Measurements from ENCODE around the gene TXNL4A.

Gene TXNL4A

DNA sequence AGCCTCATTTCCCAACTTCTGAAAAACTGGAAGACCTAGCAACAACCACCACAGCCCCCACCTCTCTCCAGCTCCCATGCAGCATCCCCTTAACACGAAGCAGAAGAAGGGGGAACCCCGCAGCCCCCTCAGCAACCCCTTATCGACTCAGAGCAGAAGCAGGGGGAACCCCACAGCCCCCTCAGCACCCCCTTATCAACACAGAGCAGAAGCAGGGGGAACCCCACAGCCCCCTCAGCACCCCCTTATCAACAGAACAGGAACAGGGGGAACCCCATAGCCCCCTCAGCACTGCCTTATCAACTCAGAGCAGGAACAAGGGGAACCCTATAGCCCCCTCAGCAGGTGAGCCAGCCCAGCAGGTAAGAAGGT lies 43.6 kb downstream of the TXNL4A start:
- TF ChIP-seq EZH2phosphoT487 (IDR thresholded peaks at IDR 0.05; ENCODE audit: borderline replicate concordance, low read length) = no peak
- TF ChIP-seq, protein P1, sequence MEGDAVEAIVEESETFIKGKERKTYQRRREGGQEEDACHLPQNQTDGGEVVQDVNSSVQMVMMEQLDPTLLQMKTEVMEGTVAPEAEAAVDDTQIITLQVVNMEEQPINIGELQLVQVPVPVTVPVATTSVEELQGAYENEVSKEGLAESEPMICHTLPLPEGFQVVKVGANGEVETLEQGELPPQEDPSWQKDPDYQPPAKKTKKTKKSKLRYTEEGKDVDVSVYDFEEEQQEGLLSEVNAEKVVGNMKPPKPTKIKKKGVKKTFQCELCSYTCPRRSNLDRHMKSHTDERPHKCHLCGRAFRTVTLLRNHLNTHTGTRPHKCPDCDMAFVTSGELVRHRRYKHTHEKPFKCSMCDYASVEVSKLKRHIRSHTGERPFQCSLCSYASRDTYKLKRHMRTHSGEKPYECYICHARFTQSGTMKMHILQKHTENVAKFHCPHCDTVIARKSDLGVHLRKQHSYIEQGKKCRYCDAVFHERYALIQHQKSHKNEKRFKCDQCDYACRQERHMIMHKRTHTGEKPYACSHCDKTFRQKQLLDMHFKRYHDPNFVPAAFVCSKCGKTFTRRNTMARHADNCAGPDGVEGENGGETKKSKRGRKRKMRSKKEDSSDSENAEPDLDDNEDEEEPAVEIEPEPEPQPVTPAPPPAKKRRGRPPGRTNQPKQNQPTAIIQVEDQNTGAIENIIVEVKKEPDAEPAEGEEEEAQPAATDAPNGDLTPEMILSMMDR (IDR thresholded peaks at IDR 0.05; ENCODE audit: low read depth, low read length, poor library complexity, severe bottlenecking) = no peak
- Histone ChIP-seq H3K27ac (ENCODE audit: low read depth, low read length) (no peak overlapping the region), H3K27me3 (ENCODE audit: control insufficient read depth, low read length) (no peaks in the 10 kb centered on the region), H3K9me3 (ENCODE audit: control insufficient read depth, insufficient read depth, low read length) (no peaks in the 10 kb centered on the region), H3K36me3 (ENCODE audit: control insufficient read depth, low read length) (peaks cover 58% of the 10 kb centered on the region), H3K9me2 (replicated peaks; ENCODE audit: control insufficient read depth, low read length) (no peaks in the 10 kb centered on the region), H3K4me3 (ENCODE audit: low read length) (no peak overlapping the region), H3K4me2 (ENCODE audit: low read length) (peak overlapping the region; percentile 24; the same call in 1 of the 2 replicates), H3K79me2 (ENCODE audit: control insufficient read depth, low read length) (peaks cover 88% of the 10 kb centered on the region), H4K20me1 (ENCODE audit: control insufficient read depth, insufficient read depth, low read depth, low read length) (peaks cover 20% of the 10 kb centered on the region), H3K4me1 (ENCODE audit: control insufficient read depth, low read length) (peaks cover 48% of the 10 kb centered on the region), H3F3A (ENCODE audit: control insufficient read depth, insufficient read depth) (peaks cover 6% of the 10 kb centered on the region)

DNA sequence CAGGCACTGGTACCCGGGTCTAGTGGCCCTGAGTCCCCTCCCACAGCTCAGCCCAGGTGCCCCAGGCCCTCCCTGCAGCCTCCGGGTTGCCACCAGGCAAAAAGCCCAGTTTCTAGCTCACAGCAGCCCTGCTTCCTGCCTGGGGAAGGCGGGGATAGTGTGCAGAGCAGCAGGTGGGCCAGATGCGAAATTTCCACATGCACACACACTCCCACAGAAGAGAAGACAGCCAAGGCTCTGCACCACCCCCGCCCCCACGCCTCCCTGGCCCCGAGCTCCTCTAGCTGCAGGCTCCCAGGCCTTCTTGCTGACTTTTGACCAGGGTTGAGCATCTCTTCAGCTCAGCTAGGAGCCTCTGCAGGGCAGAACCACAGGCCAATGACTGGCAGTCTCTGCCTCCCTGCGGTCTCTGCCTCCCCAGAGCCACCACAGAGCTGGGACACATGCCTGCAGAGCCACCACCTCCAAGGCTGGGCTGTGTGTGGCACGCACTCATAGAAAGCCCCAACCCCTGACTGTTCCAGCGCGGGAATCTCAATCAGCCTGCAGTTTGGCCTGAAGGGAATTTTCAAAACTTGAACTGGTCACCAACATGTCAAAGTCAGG lies 44.1 kb downstream of the TXNL4A start:
- Histone ChIP-seq H3K4me3 (ENCODE audit: low read length) (no peak overlapping the region), H3K4me2 (ENCODE audit: low read length) (0 out of 2 replicates have a peak overlapping the region, but pooled peaks have one; percentile 24), H3K27me3 (ENCODE audit: control insufficient read depth, low read length) (no peaks in the 10 kb centered on the region), H3K27ac (ENCODE audit: low read depth, low read length) (no peak overlapping the region), H3K9me2 (replicated peaks; ENCODE audit: control insufficient read depth, low read length) (no peaks in the 10 kb centered on the region), H3F3A (ENCODE audit: control insufficient read depth, insufficient read depth) (peaks cover 1% of the 10 kb centered on the region), H3K4me1 (ENCODE audit: control insufficient read depth, low read length) (peaks cover 43% of the 10 kb centered on the region), H3K36me3 (ENCODE audit: control insufficient read depth, low read length) (peaks cover 58% of the 10 kb centered on the region), H3K79me2 (ENCODE audit: control insufficient read depth, low read length) (peaks cover 88% of the 10 kb centered on the region), H4K20me1 (ENCODE audit: control insufficient read depth, insufficient read depth, low read depth, low read length) (peaks cover 22% of the 10 kb centered on the region), H3K9me3 (ENCODE audit: control insufficient read depth, insufficient read depth, low read length) (no peaks in the 10 kb centered on the region)
- no peak for TF ChIP-seq EZH2phosphoT487 (IDR thresholded peaks at IDR 0.05; ENCODE audit: borderline replicate concordance, low read length)
- TF ChIP-seq, protein P1 (IDR thresholded peaks at IDR 0.05; ENCODE audit: low read depth, low read length, poor library complexity, severe bottlenecking) = no peak

DNA sequence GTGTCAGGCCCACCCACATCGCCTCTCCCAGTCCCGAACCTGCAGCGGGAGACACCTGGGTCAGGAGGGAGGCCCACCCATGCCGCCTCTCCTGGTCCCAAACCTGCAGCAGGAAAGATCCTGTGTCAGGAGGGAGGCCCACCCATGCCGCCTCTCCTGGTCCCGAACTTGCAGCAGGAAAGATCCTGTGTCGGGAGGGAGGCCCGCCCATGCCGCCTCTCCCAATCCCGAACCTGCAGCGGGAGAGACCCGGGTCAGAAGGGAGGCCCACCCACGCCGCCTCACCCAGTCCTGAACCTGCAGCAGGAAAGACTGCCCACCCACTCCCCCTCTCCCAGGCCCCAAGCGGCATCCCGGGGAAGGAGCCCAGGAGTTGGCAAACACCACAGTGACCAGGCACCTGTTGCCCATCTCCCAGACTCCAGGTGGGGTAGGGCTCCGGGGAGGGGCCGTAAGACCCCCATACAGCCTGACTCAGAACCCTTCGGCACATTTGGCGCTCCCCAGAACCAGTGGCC lies 44.7 kb downstream of the TXNL4A start:
- Histone ChIP-seq H3K27ac (ENCODE audit: low read depth, low read length) (no peak overlapping the region), H3K4me1 (ENCODE audit: control insufficient read depth, low read length) (peaks cover 38% of the 10 kb centered on the region), H3K36me3 (ENCODE audit: control insufficient read depth, low read length) (peaks cover 57% of the 10 kb centered on the region), H3K9me3 (ENCODE audit: control insufficient read depth, insufficient read depth, low read length) (no peaks in the 10 kb centered on the region), H3K4me3 (ENCODE audit: low read length) (no peak overlapping the region), H3K79me2 (ENCODE audit: control insufficient read depth, low read length) (peaks cover 88% of the 10 kb centered on the region), H3K9me2 (replicated peaks; ENCODE audit: control insufficient read depth, low read length) (no peaks in the 10 kb centered on the region), H4K20me1 (ENCODE audit: control insufficient read depth, insufficient read depth, low read depth, low read length) (peaks cover 18% of the 10 kb centered on the region), H3K27me3 (ENCODE audit: control insufficient read depth, low read length) (no peaks in the 10 kb centered on the region), H3F3A (ENCODE audit: control insufficient read depth, insufficient read depth) (no peaks in the 10 kb centered on the region; the same call in 1 of the 2 replicates), H3K4me2 (ENCODE audit: low read length) (no peak overlapping the region)
- TF ChIP-seq EZH2phosphoT487 (IDR thresholded peaks at IDR 0.05; ENCODE audit: borderline replicate concordance, low read length) = no peak
- TF ChIP-seq, protein P1 (IDR thresholded peaks at IDR 0.05; ENCODE audit: low read depth, low read length, poor library complexity, severe bottlenecking) = no peak
